HepG2 (cell line): ENCODE measurements around the gene INHBC. TPM values are rescaled to one million over a fixed set of nuclear protein-coding genes. Genes with fewer than 3 reads are reported as not detected.

Experiments
- ATAC-seq: fragments of 200-7000 bp; cut with Tn5 transposase; 3 replicates; pipeline ENCODE4 v1.9.1; 2020; ENCODE audit warnings: mild to moderate bottlenecking, moderate library complexity
- BruUV-seq: library from RNA; stranded (reverse); fragments of 400-500 nt; replicated peaks from 2 replicates; lab custom pipeline; 2021; lab: Mats Ljungman, UMichigan
- CTCF ChIA-PET: fragments of 300-600 bp; formaldehyde crosslinking; extraction: SDS; loops from one replicate; lab custom pipeline; 2021; ENCODE audit warnings: low total read pairs, inconsistent platforms, low intra/inter-chr PET ratio; lab: Yijun Ruan, JAX
- POLR2A ChIA-PET: fragments of 350-600 bp; sonication (Branson Sonifier 250); formaldehyde crosslinking; loops from one replicate; lab custom pipeline; 2020; ENCODE audit warnings: antibody characterized with exemption, inconsistent platforms; lab: Yijun Ruan, JAX
- DNase-seq: peaks from one replicate; pipeline ENCODE4 v3.0.0-alpha.2; 2015; ENCODE audit warnings: low spot score
- FAIRE-seq: peaks from 3 replicates; lab custom pipeline; 2011; peaks lifted over from hg19 to GRCh38; lab: Jason Lieb, UNC
- H2AFZ ChIP-seq: one replicate; pipeline ENCODE4 v1.6.1; 2011; ENCODE audit warnings: low read length, inconsistent platforms
- H3K27ac ChIP-seq: fragments of 300-600 bp; 3 replicates; pipeline ENCODE4 v1.8.0; 2011; ENCODE audit warnings: mixed run types, mild to moderate bottlenecking, mixed read lengths, low read length, inconsistent platforms; ENCODE audit not compliant: insufficient read depth; ENCODE audit errors: extremely low read length
- H3K27me3 ChIP-seq, 2 experiments: fragments of 200-600 bp in 1 of 2; 2 replicates in 1 of 2; 3 replicates in 1 of 2; pipeline versions ENCODE4 v1.6.0 to v1.8.0; 2011; ENCODE audit warnings: low read length in 2 of 2, mild to moderate bottlenecking in 2 of 2, moderate library complexity in 2 of 2, inconsistent platforms in 1 of 2; ENCODE audit not compliant: insufficient read depth in 2 of 2, control insufficient read depth in 1 of 2
- H3K36me3 ChIP-seq, 2 experiments: fragments of 200-600 bp in 1 of 2; replicated peaks in 1 of 2; 2 replicates in 1 of 2; 3 replicates in 1 of 2; pipeline versions ENCODE4 v1.5.1 to v1.8.0; 2011; ENCODE audit warnings: low read length in 2 of 2, inconsistent platforms in 1 of 2; ENCODE audit not compliant: insufficient read depth in 2 of 2, control insufficient read depth in 1 of 2
- H3K4me1 ChIP-seq: 2 replicates; pipeline ENCODE4 v1.5.1; 2012; ENCODE audit warnings: low read length, inconsistent platforms; ENCODE audit not compliant: insufficient read depth
- H3K4me2 ChIP-seq: 2 replicates; pipeline ENCODE4 v1.6.0; 2011; ENCODE audit warnings: low read depth, low read length, inconsistent platforms
- H3K4me3 ChIP-seq, 3 experiments: fragments of 200-600 bp in 1 of 3; sonication (generic), shearing (Covaris generic) in 1 of 3; replicated peaks in 1 of 3; 2 replicates each; pipeline ENCODE4 v1.5.1; 2011 to 2016; ENCODE audit warnings: low read length in 3 of 3, inconsistent platforms in 2 of 3, low read depth in 2 of 3, mild to moderate bottlenecking in 2 of 3, control low read depth in 1 of 3, mixed read lengths in 1 of 3; ENCODE audit not compliant: insufficient read depth in 1 of 3
- H3K79me2 ChIP-seq: one replicate; pipeline ENCODE4 v1.6.1; 2011; ENCODE audit warnings: low read length, inconsistent platforms; ENCODE audit not compliant: insufficient read depth
- H3K9ac ChIP-seq: 2 replicates; pipeline ENCODE4 v1.6.0; 2011; ENCODE audit warnings: mild to moderate bottlenecking, low read depth, low read length, inconsistent platforms; ENCODE audit not compliant: insufficient read depth
- H3K9me3 ChIP-seq: 2 replicates; pipeline ENCODE4 v1.5.1; 2012; ENCODE audit warnings: mild to moderate bottlenecking, low read length
- H4K20me1 ChIP-seq: 2 replicates; pipeline ENCODE4 v1.6.0; 2011; ENCODE audit warnings: inconsistent platforms, mild to moderate bottlenecking, low read length, moderate library complexity; ENCODE audit not compliant: insufficient read depth
- HNRNPH1 ChIP-seq: fragments of 200-400 bp; formaldehyde crosslinking; optimal IDR thresholded peaks from 2 replicates; pipeline ENCODE3; 2017; ENCODE audit warnings: mild to moderate bottlenecking, low read depth, low read length
- IRX3 ChIP-seq: sonication (generic); formaldehyde crosslinking; IDR thresholded peaks from 2 replicates; pipeline ENCODE4 v1.8.1; 2023; ENCODE audit warnings: mild to moderate bottlenecking, low read depth, missing genetic modification reagents, borderline replicate concordance
- MED1 ChIP-seq: sonication (generic); formaldehyde crosslinking; IDR thresholded peaks from 2 replicates; pipeline ENCODE4 v1.4.0; 2020; ENCODE audit warnings: missing genetic modification reagents
- MIER2 ChIP-seq: IDR thresholded peaks from 2 replicates; pipeline ENCODE4 v1.6.1; 2016; ENCODE audit warnings: missing biosample characterization, missing genetic modification reagents
- SAP130 ChIP-seq: IDR thresholded peaks from 2 replicates; pipeline ENCODE4 v1.6.1; 2016; ENCODE audit warnings: low read depth
- SOX6 ChIP-seq, 2 experiments: fragments of 450-650 bp in 1 of 2; sonication (generic) in 1 of 2; formaldehyde crosslinking in 1 of 2; IDR thresholded peaks; 2 replicates each; pipeline versions ENCODE4 v1.4.0 to v1.6.1; 2017 to 2020; ENCODE audit warnings: antibody characterized with exemption in 1 of 2, mild to moderate bottlenecking in 1 of 2, missing genetic modification reagents in 1 of 2
- SUZ12 ChIP-seq: fragments of 150-350 bp; IDR thresholded peaks from 2 replicates; pipeline ENCODE4 v1.6.1; 2014; ENCODE audit warnings: low read depth, low read length
- TARDBP ChIP-seq: sonication (generic); formaldehyde crosslinking; IDR thresholded peaks from 2 replicates; pipeline ENCODE4 v1.8.0; 2022; ENCODE audit warnings: mild to moderate bottlenecking, missing genetic modification reagents
- ZMAT3 ChIP-seq: sonication (generic); formaldehyde crosslinking; conservative IDR thresholded peaks from 2 replicates; pipeline ENCODE4 v1.7.0; 2021; ENCODE audit warnings: missing genetic modification reagents
- ZNF12 ChIP-seq: sonication (generic); formaldehyde crosslinking; IDR thresholded peaks from 2 replicates; pipeline ENCODE4 v1.5.0; 2020; ENCODE audit warnings: missing genetic modification reagents
- WGBS: methylation state at CpG from one replicate; pipeline ENCODE4 v1.1.6; 2017; ENCODE audit warnings: low lambda C conversion rate; 5-methylcytosine and 5-hydroxymethylcytosine counted together
- in situ Hi-C: cut with HindIII; loops from 2 replicates; pipeline ENCODE4 v1.10.0; 2017; ENCODE audit warnings: low pct_unique_long_range_greater_than_20kb; ENCODE audit not compliant: extremely low pct_ligation_motif_present
- intact Hi-C: fragments of 100-400 bp; cut with micrococcal nuclease; formaldehyde crosslinking; loops from one replicate; pipeline ENCODE4 v1.10.0; 2022; ENCODE audit not compliant: unreplicated experiment
- polyA plus RNA-seq, 8 experiments: library from polyadenylated mRNA; depleted of rRNA in 3 of 8; stranded (reverse) in 7 of 8; unstranded in 1 of 8; fragments of >200 nt; fragmentation: Illumina TruSeq in 4 of 8; extraction: Trizol in 4 of 8; gene quantifications; 2 replicates each; pipeline versions ENCODE4 v1.2.1 to v1.2.3, GENCODE V29; 2011 to 2016; ENCODE audit warnings: low read depth in 4 of 8, missing spikeins in 1 of 8, mixed read lengths in 1 of 8; ENCODE audit not compliant: insufficient read depth in 1 of 8
- total RNA-seq, 5 experiments: library from RNA; depleted of rRNA; stranded (reverse); fragments of >200 nt; fragmentation: Illumina TruSeq; extraction: Trizol; gene quantifications; 2 replicates each; pipeline ENCODE4 v1.2.3, GENCODE V29; 2016; ENCODE audit warnings: low read depth in 1 of 5
- TF ChIP-seq, protein P1 (sequence below): IDR thresholded peaks from 2 replicates; pipeline ENCODE4 v1.6.1; 2016; ENCODE audit warnings: mild to moderate bottlenecking
- TF ChIP-seq, protein P2 (sequence below): sonication (generic); formaldehyde crosslinking; IDR thresholded peaks from 2 replicates; pipeline ENCODE4 v1.4.0; 2020; ENCODE audit warnings: mild to moderate bottlenecking, missing genetic modification reagents, borderline replicate concordance
- TF ChIP-seq, protein P3 (sequence below): sonication (generic); formaldehyde crosslinking; IDR thresholded peaks from 2 replicates; pipeline ENCODE4 v1.9.0; 2022; ENCODE audit warnings: low read depth, missing genetic modification reagents

INHBC gene
- total and polyA plus RNA-seq, 2 of the 13 experiments (the other 11 are each of a cell fraction or from before 2014, with no cell fraction given) = 1.8 to 13.8 TPM

DNA sequence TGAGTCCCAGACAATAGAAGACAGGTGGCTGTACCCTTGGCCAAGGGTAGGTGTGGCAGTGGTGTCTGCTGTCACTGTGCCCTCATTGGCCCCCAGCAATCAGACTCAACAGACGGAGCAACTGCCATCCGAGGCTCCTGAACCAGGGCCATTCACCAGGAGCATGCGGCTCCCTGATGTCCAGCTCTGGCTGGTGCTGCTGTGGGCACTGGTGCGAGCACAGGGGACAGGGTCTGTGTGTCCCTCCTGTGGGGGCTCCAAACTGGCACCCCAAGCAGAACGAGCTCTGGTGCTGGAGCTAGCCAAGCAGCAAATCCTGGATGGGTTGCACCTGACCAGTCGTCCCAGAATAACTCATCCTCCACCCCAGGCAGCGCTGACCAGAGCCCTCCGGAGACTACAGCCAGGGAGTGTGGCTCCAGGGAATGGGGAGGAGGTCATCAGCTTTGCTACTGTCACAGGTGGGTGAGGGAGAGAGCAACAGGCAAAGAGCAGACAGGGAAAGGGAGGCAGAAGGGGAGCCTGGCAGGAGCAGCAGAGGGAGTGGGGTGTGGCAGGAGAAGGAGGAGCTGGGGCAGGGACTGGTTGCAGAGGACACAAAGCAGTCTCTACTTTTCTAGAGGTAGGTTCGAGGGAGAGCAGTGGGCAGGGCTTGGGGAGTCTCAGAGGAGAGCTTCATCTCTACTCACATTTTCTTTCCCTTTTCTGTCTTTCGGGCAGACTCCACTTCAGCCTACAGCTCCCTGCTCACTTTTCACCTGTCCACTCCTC is 21.0 kb downstream of the INHBC start (continued):
- TF ChIP-seq, protein P1, sequence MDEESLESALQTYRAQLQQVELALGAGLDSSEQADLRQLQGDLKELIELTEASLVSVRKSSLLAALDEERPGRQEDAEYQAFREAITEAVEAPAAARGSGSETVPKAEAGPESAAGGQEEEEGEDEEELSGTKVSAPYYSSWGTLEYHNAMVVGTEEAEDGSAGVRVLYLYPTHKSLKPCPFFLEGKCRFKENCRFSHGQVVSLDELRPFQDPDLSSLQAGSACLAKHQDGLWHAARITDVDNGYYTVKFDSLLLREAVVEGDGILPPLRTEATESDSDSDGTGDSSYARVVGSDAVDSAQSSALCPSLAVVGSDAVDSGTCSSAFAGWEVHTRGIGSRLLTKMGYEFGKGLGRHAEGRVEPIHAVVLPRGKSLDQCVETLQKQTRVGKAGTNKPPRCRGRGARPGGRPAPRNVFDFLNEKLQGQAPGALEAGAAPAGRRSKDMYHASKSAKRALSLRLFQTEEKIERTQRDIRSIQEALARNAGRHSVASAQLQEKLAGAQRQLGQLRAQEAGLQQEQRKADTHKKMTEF (CRISPR knock-in tag) = no peak
- TF ChIP-seq, protein P2, sequence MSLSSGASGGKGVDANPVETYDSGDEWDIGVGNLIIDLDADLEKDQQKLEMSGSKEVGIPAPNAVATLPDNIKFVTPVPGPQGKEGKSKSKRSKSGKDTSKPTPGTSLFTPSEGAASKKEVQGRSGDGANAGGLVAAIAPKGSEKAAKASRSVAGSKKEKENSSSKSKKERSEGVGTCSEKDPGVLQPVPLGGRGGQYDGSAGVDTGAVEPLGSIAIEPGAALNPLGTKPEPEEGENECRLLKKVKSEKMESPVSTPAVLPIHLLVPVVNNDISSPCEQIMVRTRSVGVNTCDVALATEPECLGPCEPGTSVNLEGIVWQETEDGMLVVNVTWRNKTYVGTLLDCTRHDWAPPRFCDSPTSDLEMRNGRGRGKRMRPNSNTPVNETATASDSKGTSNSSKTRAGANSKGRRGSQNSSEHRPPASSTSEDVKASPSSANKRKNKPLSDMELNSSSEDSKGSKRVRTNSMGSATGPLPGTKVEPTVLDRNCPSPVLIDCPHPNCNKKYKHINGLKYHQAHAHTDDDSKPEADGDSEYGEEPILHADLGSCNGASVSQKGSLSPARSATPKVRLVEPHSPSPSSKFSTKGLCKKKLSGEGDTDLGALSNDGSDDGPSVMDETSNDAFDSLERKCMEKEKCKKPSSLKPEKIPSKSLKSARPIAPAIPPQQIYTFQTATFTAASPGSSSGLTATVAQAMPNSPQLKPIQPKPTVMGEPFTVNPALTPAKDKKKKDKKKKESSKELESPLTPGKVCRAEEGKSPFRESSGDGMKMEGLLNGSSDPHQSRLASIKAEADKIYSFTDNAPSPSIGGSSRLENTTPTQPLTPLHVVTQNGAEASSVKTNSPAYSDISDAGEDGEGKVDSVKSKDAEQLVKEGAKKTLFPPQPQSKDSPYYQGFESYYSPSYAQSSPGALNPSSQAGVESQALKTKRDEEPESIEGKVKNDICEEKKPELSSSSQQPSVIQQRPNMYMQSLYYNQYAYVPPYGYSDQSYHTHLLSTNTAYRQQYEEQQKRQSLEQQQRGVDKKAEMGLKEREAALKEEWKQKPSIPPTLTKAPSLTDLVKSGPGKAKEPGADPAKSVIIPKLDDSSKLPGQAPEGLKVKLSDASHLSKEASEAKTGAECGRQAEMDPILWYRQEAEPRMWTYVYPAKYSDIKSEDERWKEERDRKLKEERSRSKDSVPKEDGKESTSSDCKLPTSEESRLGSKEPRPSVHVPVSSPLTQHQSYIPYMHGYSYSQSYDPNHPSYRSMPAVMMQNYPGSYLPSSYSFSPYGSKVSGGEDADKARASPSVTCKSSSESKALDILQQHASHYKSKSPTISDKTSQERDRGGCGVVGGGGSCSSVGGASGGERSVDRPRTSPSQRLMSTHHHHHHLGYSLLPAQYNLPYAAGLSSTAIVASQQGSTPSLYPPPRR (CRISPR knock-in tag) = no peak

DNA sequence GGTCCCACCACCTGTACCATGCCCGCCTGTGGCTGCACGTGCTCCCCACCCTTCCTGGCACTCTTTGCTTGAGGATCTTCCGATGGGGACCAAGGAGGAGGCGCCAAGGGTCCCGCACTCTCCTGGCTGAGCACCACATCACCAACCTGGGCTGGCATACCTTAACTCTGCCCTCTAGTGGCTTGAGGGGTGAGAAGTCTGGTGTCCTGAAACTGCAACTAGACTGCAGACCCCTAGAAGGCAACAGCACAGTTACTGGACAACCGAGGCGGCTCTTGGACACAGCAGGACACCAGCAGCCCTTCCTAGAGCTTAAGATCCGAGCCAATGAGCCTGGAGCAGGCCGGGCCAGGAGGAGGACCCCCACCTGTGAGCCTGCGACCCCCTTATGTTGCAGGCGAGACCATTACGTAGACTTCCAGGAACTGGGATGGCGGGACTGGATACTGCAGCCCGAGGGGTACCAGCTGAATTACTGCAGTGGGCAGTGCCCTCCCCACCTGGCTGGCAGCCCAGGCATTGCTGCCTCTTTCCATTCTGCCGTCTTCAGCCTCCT is 21.6 kb downstream of the INHBC start:
- Histone ChIP-seq H3K4me2 (peak overlapping the region; percentile 99), H3K36me3 (no peaks in the 10 kb centered on the region), H4K20me1 (no peaks in the 10 kb centered on the region), H2AFZ (no peak overlapping the region), H3K4me3 (peak overlapping the region; percentile 62 to 83 (median 66)), H3K79me2 (peaks cover 15% of the 10 kb centered on the region), H3K4me1 (peaks cover 84% of the 10 kb centered on the region), H3K9me3 (no peaks in the 10 kb centered on the region), H3K9ac (peak overlapping the region; percentile 80), H3K27ac (peak overlapping the region; percentile 98), H3K27me3 (no peaks in the 10 kb centered on the region; a peak in 1 of 5 replicates)
- ChIA-PET CTCF (interaction anchor here (6.1 kb wide), 1 partner anchor 149 kb away, joined by 66 read pairs; no protein-coding TSS in a partner anchor), POLR2A (interaction anchor here (0.6 to 6.4 kb wide), 9 partner anchors 22 to 368 kb away, joined by 3 to 99 read pairs (median 9); partner anchors contain the start of genes DCTN2, DDIT3, INHBC and NAB2)
- DNase-seq = peak; percentile 77
- WGBS = 50% methylated on average over 11 of the region's 15 CpGs
- no TSS peak for BruUV-seq
- ATAC-seq = peak; percentile 50
- FAIRE-seq = peak; percentile 91
- in situ Hi-C loops (loop anchor here (5.0 kb wide), 1 partner anchor 194 kb away; no protein-coding TSS in a partner anchor), intact Hi-C loops (loop anchor here (10.0 kb wide), 1 partner anchor 701 kb away; the partner anchor contains the start of gene PRIM1)
- TF ChIP-seq MED1 (CRISPR knock-in tag) = peak; percentile 66
- TF ChIP-seq ZNF12 = no peak
- no peak for TF ChIP-seq MIER2 (CRISPR knock-in tag)
- TF ChIP-seq SOX6 (IDR thresholded peaks at IDR 0.05) = no peak
- TF ChIP-seq SOX6 (CRISPR knock-in tag; IDR thresholded peaks at IDR 0.05) = no peak
- TF ChIP-seq TARDBP = 0 out of 2 replicates have a peak, but pooled peaks have one; percentile 25
- TF ChIP-seq ZMAT3 (CRISPR knock-in tag) = 0 out of 2 replicates have a peak, but pooled peaks have one; percentile 32
- TF ChIP-seq SUZ12 = no peak
- no peak for TF ChIP-seq HNRNPH1
- TF ChIP-seq, protein P3, sequence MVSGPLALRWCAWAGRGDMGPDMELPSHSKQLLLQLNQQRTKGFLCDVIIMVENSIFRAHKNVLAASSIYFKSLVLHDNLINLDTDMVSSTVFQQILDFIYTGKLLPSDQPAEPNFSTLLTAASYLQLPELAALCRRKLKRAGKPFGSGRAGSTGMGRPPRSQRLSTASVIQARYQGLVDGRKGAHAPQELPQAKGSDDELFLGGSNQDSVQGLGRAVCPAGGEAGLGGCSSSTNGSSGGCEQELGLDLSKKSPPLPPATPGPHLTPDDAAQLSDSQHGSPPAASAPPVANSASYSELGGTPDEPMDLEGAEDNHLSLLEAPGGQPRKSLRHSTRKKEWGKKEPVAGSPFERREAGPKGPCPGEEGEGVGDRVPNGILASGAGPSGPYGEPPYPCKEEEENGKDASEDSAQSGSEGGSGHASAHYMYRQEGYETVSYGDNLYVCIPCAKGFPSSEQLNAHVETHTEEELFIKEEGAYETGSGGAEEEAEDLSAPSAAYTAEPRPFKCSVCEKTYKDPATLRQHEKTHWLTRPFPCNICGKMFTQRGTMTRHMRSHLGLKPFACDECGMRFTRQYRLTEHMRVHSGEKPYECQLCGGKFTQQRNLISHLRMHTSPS (CRISPR knock-in tag) = no peak
- no peak for TF ChIP-seq IRX3 (CRISPR knock-in tag)
- peak; percentile 80 for TF ChIP-seq SAP130
